ENCODE measurements around the gene MAGED4. TPM values are rescaled to one million over a fixed set of nuclear protein-coding genes. Genes with fewer than 3 reads are reported as not detected.

The MAGED4 gene
- 38.1 and 57.8 TPM in 2 replicates for total RNA-seq

GRCh38 chrX:52184440-52185077, at the start of gene MAGED4:
Gene MAGED4 (plus strand): TSS chrX:52184888. CDS start chrX:52185923, 1,035 bp downstream.

Small RNAs within 50 kb of the gene (small RNA-seq; reads per million reads assigned to genes)
- gene SNORA11D = not detected

Other genes with a start within 250 kb of the MAGED4 start
- 72.4 and 78.0 TPM in 2 replicates for gene MAGED4B, start 115.7 kb upstream of the MAGED4 start, total RNA-seq
- 0.49 TPM in 1 of 2 replicates, not detected in the other for gene XAGE2, start 184.1 kb downstream of the MAGED4 start, total RNA-seq

All from hair follicle dermal papilla cell (primary cell).